ENCODE results near the gene EPN3.

DNA sequence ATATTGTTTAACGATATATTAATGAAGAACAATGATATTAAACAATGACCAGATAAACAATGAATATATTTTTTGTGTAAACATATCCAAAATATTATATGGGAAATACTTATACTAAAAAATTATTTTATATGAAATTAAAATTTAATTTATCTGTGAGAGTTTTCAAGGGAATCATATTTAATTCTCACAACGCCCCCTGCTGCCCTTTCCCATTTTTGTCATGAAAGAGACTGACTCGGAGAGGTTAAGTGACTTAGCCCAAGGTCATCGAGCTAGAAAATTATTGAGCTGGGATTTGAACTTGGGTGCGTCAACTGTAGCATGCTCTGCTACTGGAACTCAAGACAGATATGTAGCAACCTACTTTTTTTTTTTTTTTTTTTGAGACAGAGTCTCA lies 31.5 kb upstream of the EPN3 start:
- TF ChIP-seq, protein P1, sequence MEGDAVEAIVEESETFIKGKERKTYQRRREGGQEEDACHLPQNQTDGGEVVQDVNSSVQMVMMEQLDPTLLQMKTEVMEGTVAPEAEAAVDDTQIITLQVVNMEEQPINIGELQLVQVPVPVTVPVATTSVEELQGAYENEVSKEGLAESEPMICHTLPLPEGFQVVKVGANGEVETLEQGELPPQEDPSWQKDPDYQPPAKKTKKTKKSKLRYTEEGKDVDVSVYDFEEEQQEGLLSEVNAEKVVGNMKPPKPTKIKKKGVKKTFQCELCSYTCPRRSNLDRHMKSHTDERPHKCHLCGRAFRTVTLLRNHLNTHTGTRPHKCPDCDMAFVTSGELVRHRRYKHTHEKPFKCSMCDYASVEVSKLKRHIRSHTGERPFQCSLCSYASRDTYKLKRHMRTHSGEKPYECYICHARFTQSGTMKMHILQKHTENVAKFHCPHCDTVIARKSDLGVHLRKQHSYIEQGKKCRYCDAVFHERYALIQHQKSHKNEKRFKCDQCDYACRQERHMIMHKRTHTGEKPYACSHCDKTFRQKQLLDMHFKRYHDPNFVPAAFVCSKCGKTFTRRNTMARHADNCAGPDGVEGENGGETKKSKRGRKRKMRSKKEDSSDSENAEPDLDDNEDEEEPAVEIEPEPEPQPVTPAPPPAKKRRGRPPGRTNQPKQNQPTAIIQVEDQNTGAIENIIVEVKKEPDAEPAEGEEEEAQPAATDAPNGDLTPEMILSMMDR (conservative IDR thresholded peaks at IDR 0.05; ENCODE audit: low read depth in 2 of 2) = peak; percentile 47 to 57; a peak in 3 of 4 replicates
- TF ChIP-seq EZH2 (IDR thresholded peaks at IDR 0.05; ENCODE audit: low read depth, unreplicated experiment) (no peak), POLR2AphosphoS5 (IDR thresholded peaks at IDR 0.05; ENCODE audit: low read depth) (no peak), EZH2phosphoT487 (IDR thresholded peaks at IDR 0.05; ENCODE audit: unreplicated experiment) (no peak), REST (IDR thresholded peaks at IDR 0.05; ENCODE audit: unreplicated experiment) (no peak), JUNB (IDR thresholded peaks at IDR 0.05; ENCODE audit: unreplicated experiment) (no peak)
- TF ChIP-seq, protein P2, sequence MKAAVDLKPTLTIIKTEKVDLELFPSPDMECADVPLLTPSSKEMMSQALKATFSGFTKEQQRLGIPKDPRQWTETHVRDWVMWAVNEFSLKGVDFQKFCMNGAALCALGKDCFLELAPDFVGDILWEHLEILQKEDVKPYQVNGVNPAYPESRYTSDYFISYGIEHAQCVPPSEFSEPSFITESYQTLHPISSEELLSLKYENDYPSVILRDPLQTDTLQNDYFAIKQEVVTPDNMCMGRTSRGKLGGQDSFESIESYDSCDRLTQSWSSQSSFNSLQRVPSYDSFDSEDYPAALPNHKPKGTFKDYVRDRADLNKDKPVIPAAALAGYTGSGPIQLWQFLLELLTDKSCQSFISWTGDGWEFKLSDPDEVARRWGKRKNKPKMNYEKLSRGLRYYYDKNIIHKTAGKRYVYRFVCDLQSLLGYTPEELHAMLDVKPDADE (IDR thresholded peaks at IDR 0.05) = no peak
